ENCODE results near the gene DMBX1.

DNA sequence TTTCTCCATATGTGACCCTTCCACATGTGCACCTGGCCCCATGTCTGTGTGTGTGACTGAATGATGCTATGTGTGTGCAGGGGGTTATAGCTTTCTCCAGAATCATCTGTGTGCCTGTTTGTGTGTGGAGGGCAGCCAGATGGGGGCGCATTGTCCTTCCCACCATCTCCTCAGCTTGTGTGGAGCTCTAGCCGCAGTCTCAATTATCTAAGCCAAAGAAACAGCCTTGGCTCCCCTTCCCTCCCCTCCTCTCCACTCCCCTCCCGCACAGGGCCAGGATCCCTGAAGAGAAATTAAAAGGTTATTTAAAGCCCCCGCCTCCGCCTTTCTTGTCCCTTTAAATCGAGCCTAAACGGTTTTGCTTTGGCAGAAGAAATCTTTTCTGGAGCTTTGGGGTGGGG, 1.8 kb upstream of the DMBX1 start:
- TF ChIP-seq, protein P1, sequence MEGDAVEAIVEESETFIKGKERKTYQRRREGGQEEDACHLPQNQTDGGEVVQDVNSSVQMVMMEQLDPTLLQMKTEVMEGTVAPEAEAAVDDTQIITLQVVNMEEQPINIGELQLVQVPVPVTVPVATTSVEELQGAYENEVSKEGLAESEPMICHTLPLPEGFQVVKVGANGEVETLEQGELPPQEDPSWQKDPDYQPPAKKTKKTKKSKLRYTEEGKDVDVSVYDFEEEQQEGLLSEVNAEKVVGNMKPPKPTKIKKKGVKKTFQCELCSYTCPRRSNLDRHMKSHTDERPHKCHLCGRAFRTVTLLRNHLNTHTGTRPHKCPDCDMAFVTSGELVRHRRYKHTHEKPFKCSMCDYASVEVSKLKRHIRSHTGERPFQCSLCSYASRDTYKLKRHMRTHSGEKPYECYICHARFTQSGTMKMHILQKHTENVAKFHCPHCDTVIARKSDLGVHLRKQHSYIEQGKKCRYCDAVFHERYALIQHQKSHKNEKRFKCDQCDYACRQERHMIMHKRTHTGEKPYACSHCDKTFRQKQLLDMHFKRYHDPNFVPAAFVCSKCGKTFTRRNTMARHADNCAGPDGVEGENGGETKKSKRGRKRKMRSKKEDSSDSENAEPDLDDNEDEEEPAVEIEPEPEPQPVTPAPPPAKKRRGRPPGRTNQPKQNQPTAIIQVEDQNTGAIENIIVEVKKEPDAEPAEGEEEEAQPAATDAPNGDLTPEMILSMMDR (IDR thresholded peaks at IDR 0.05) = no peak
- TF ChIP-seq POLR2AphosphoS5 (IDR thresholded peaks at IDR 0.05) = no peak

Measured in sigmoid colon (tissue), 4 donors.